NCI-H2227 treated with DMSO at 0.1 percent for 48 hours (cell line): Measurements from ENCODE around the gene IGBP1.
"Not testable (repeated sequence)": the region's sequence is repeated elsewhere in the genome, so short reads cannot be mapped to it uniquely, and the experiment has no call there.

Experiments used
- DNase-seq: peaks from one replicate; lab custom pipeline; 2025; lab: John Stamatoyannopoulos, UW

IGBP1 gene

GRCh38 chrX:70166601-70167590, 33.6 kb downstream of the IGBP1 start:
- no peak for DNase-seq

GRCh38 chrX:70168238-70169188, 35.3 kb downstream of the IGBP1 start:
- peak; percentile 26 for DNase-seq

GRCh38 chrX:70169281-70169680, 36.0 kb downstream of the IGBP1 start:
- DNase-seq, result no peak

- DNase-seq, result no peak
Observed at GRCh38 chrX:70171624-70172023, 38.4 kb downstream of the IGBP1 start.

GRCh38 chrX:70172221-70172620, 39.0 kb downstream of the IGBP1 start:
- no peak for DNase-seq

- no peak for DNase-seq
Observed at GRCh38 chrX:70172964-70173363, 39.7 kb downstream of the IGBP1 start.

- DNase-seq, result no peak
Observed at GRCh38 chrX:70174754-70175153, 41.5 kb downstream of the IGBP1 start.

GRCh38 chrX:70175338-70175737, 42.1 kb downstream of the IGBP1 start:
- DNase-seq, result no peak

- no peak for DNase-seq
Observed at GRCh38 chrX:70176938-70177533, 43.8 kb downstream of the IGBP1 start, which contains the start of gene DGAT2L6. Gene DGAT2L6 (plus strand): TSS chrX:70177483. CDS start chrX:70177583, 100 bp downstream.

GRCh38 chrX:70183091-70183490, 49.8 kb downstream of the IGBP1 start:
- no peak for DNase-seq

- DNase-seq, result no peak
Observed at GRCh38 chrX:70190225-70190624, 57.0 kb downstream of the IGBP1 start.

- DNase-seq, result peak; percentile 11
Observed at GRCh38 chrX:70196961-70197720, 63.9 kb downstream of the IGBP1 start.

- no peak for DNase-seq
Observed at GRCh38 chrX:70201732-70202131, 68.5 kb downstream of the IGBP1 start.

GRCh38 chrX:70208479-70208878, 75.2 kb downstream of the IGBP1 start:
- no peak for DNase-seq

GRCh38 chrX:70209570-70209969, 76.3 kb downstream of the IGBP1 start:
- not testable (repeated sequence) for DNase-seq
